Chondrocyte (in vitro differentiated cells): ENCODE results near the gene PRPF19. TPM values are rescaled to one million over a fixed set of nuclear protein-coding genes. Genes with fewer than 3 reads are reported as not detected.

ENCODE experiments used
- DNase-seq: peaks from one replicate; pipeline ENCODE4 v3.0.0; 2021; ENCODE audit warnings: mixed read lengths, low spot score
- H3K27ac Mint-ChIP-seq: one replicate; pipeline ENCODE4 v1.8.0; 2021; ENCODE audit warnings: mild to moderate bottlenecking, moderate library complexity, mixed read lengths; ENCODE audit not compliant: unreplicated experiment
- H3K27me3 Mint-ChIP-seq: 2 replicates; pipeline ENCODE4 v1.8.0; 2021; ENCODE audit warnings: low read depth, mixed read lengths
- H3K36me3 Mint-ChIP-seq: 2 replicates; pipeline ENCODE4 v1.8.0; 2021; ENCODE audit warnings: low read depth, mixed read lengths
- H3K4me1 Mint-ChIP-seq: 2 replicates; pipeline ENCODE4 v1.8.0; 2021; ENCODE audit warnings: low read depth, mild to moderate bottlenecking, mixed read lengths
- H3K4me3 Mint-ChIP-seq: one replicate; pipeline ENCODE4 v1.8.0; 2021; ENCODE audit warnings: mild to moderate bottlenecking, moderate library complexity, mixed read lengths; ENCODE audit not compliant: unreplicated experiment
- H3K9me3 Mint-ChIP-seq: 2 replicates; pipeline ENCODE4 v1.8.0; 2021; ENCODE audit warnings: low read depth, mixed read lengths
- CTCF ChIP-seq: fragments of 200-600 bp; sonication (generic); IDR thresholded peaks from 2 replicates; pipeline ENCODE4 v1.5.0; 2021; ENCODE audit warnings: antibody characterized with exemption, mild to moderate bottlenecking, moderate library complexity
- total RNA-seq: library from RNA; stranded (reverse); gene quantifications from 3 replicates; pipeline ENCODE4 v1.2.1, GENCODE V29; 2021

The PRPF19 gene
- total RNA-seq, 1 donor from 2014 or later, result 51.3 TPM

GRCh38 chr11:60951904-60952741 is 45.7 kb upstream of the PRPF19 start, which contains the start of gene SLC15A3:
Gene SLC15A3 (minus strand): TSS chr11:60952176. CDS start chr11:60951551, 625 bp downstream.
- Mint-ChIP-seq H3K4me1 (peaks cover 10% of the 10 kb centered on the region), H3K27ac (peak within 1 kb of the TSS; percentile 24), H3K4me3 (peak within 1 kb of the TSS; percentile 56), H3K27me3 (peaks cover 13% of the 10 kb centered on the region), H3K9me3 (no peaks in the 10 kb centered on the region), H3K36me3 (no peaks in the 10 kb centered on the region)
- no peak for DNase-seq
- TF ChIP-seq CTCF, result no peak

- H3K27ac Mint-ChIP-seq, result no peak overlapping the region
- H3K9me3 Mint-ChIP-seq, result no peaks in the 10 kb centered on the region
- peaks cover 10% of the 10 kb centered on the region for H3K4me1 Mint-ChIP-seq
- H3K36me3 Mint-ChIP-seq, result no peaks in the 10 kb centered on the region
- TF ChIP-seq CTCF, result no peak
- no peak for DNase-seq
- H3K27me3 Mint-ChIP-seq, result peaks cover 10% of the 10 kb centered on the region
- no peak overlapping the region for H3K4me3 Mint-ChIP-seq
These were observed 45.2 kb upstream of the PRPF19 start for GRCh38 chr11:60951606-60951903.

- DNase-seq, result no peak
- H3K4me1 Mint-ChIP-seq, result peaks cover 10% of the 10 kb centered on the region
- H3K27ac Mint-ChIP-seq, result no peak overlapping the region
- H3K9me3 Mint-ChIP-seq, result no peaks in the 10 kb centered on the region
- no peaks in the 10 kb centered on the region for H3K36me3 Mint-ChIP-seq
- TF ChIP-seq CTCF, result no peak
- peaks cover 13% of the 10 kb centered on the region for H3K27me3 Mint-ChIP-seq
- no peak overlapping the region for H3K4me3 Mint-ChIP-seq
These were observed 44.7 kb upstream of the PRPF19 start for GRCh38 chr11:60950933-60951605.

GRCh38 chr11:60950024-60950423 is 43.6 kb upstream of the PRPF19 start:
- no peak for TF ChIP-seq CTCF
- H3K27ac Mint-ChIP-seq, result no peak overlapping the region
- peaks cover 13% of the 10 kb centered on the region for H3K27me3 Mint-ChIP-seq
- H3K9me3 Mint-ChIP-seq, result no peaks in the 10 kb centered on the region
- H3K4me3 Mint-ChIP-seq, result no peak overlapping the region
- H3K4me1 Mint-ChIP-seq, result peaks cover 10% of the 10 kb centered on the region
- DNase-seq, result no peak
- no peaks in the 10 kb centered on the region for H3K36me3 Mint-ChIP-seq

GRCh38 chr11:60948250-60948649 is 41.9 kb upstream of the PRPF19 start:
- Mint-ChIP-seq H3K27me3 (peaks cover 13% of the 10 kb centered on the region), H3K36me3 (no peaks in the 10 kb centered on the region), H3K9me3 (no peaks in the 10 kb centered on the region), H3K4me1 (peaks cover 10% of the 10 kb centered on the region), H3K4me3 (no peak overlapping the region), H3K27ac (no peak overlapping the region)
- no peak for TF ChIP-seq CTCF
- DNase-seq, result no peak
